Activated T-cell treated with anti-CD3 and anti-CD28 coated beads for 48 hours (primary cell): ENCODE results near the gene CSTPP1.
A peak's percentile ranks its signal among the peaks of the same experiment; 100 is the strongest.
"Not testable (repeated sequence)": the region's sequence is repeated elsewhere in the genome, so short reads cannot be mapped to it uniquely, and the experiment has no call there.

Experiments
- DNase-seq: peaks from one replicate; pipeline ENCODE4 v3.0.0-alpha.2; 2020; ENCODE audit warnings: low read depth

The CSTPP1 gene

GRCh38 chr11:46991391-46991790, 54.8 kb downstream of the CSTPP1 start:
- DNase-seq: no peak

GRCh38 chr11:46992386-46992785, 55.8 kb downstream of the CSTPP1 start:
- not testable (repeated sequence) for DNase-seq

- not testable (repeated sequence) for DNase-seq
Observed at GRCh38 chr11:46997796-46998195, 61.2 kb downstream of the CSTPP1 start.

- DNase-seq: no peak
Observed at GRCh38 chr11:46999217-46999616, 62.7 kb downstream of the CSTPP1 start.

GRCh38 chr11:47000033-47000432, 63.5 kb downstream of the CSTPP1 start:
- no peak for DNase-seq

GRCh38 chr11:47001781-47002181, 65.2 kb downstream of the CSTPP1 start:
- no peak for DNase-seq

- no peak for DNase-seq
Observed at GRCh38 chr11:47002390-47002789, 65.8 kb downstream of the CSTPP1 start.

- peak; percentile 13 for DNase-seq
Observed at GRCh38 chr11:47003180-47003877, 66.8 kb downstream of the CSTPP1 start.

GRCh38 chr11:47004595-47005033, 68.1 kb downstream of the CSTPP1 start:
- no peak for DNase-seq

- no peak for DNase-seq
Observed at GRCh38 chr11:47005441-47005840, 68.9 kb downstream of the CSTPP1 start.

- no peak for DNase-seq
Observed at GRCh38 chr11:47007579-47007978, 71.0 kb downstream of the CSTPP1 start.

- DNase-seq: no peak
Observed at GRCh38 chr11:47010179-47010578, 73.6 kb downstream of the CSTPP1 start.

GRCh38 chr11:47014097-47014496, 77.5 kb downstream of the CSTPP1 start:
- no peak for DNase-seq

GRCh38 chr11:47018637-47019036, 82.1 kb downstream of the CSTPP1 start:
- no peak for DNase-seq

GRCh38 chr11:47020793-47021526, 84.4 kb downstream of the CSTPP1 start:
- DNase-seq: no peak

GRCh38 chr11:47021527-47021818, 84.9 kb downstream of the CSTPP1 start:
- DNase-seq: no peak

- DNase-seq: no peak
Observed at GRCh38 chr11:47021965-47022364, 85.4 kb downstream of the CSTPP1 start.

GRCh38 chr11:47028195-47029093, 91.9 kb downstream of the CSTPP1 start:
- no peak for DNase-seq

- DNase-seq: no peak
Observed at GRCh38 chr11:47033439-47033838, 96.9 kb downstream of the CSTPP1 start.

GRCh38 chr11:47034091-47034490, 97.5 kb downstream of the CSTPP1 start:
- no peak for DNase-seq

GRCh38 chr11:47035108-47035507, 98.5 kb downstream of the CSTPP1 start:
- no peak for DNase-seq

- DNase-seq: no peak
Observed at GRCh38 chr11:47044119-47044518, 107.6 kb downstream of the CSTPP1 start.

GRCh38 chr11:47047972-47048371, 111.4 kb downstream of the CSTPP1 start:
- DNase-seq: no peak
